GM19468 (cell line): ENCODE results near the gene EGLN3.
"Not testable (repeated sequence)": the region's sequence is repeated elsewhere in the genome, so short reads cannot be mapped to it uniquely, and the experiment has no call there.

Experiments used
- ATAC-seq: cut with Tn5 transposase; IDR thresholded peaks from one replicate; pipeline ENCODE4 v1.9.1; 2021; ENCODE audit warnings: mild to moderate bottlenecking, moderate library complexity, moderate number of reproducible peaks; ENCODE audit not compliant: unreplicated experiment; ENCODE audit errors: extremely low read depth

EGLN3 gene

GRCh38 chr14:33950320-33951182 lies at the start of gene EGLN3:
Gene EGLN3, minus strand, starts transcription at chr14:33951074. Its CDS starts 322 bp downstream, at chr14:33950752.
- ATAC-seq: peak; percentile 73

GRCh38 chr14:34000396-34000795 lies 49.5 kb upstream of the EGLN3 start:
- no peak for ATAC-seq

- no peak for ATAC-seq
These were observed 49.0 kb upstream of the EGLN3 start for GRCh38 chr14:33999771-34000291.

GRCh38 chr14:33997611-33998010 lies 46.7 kb upstream of the EGLN3 start:
- ATAC-seq: no peak

GRCh38 chr14:33996462-33996861 lies 45.6 kb upstream of the EGLN3 start:
- no peak for ATAC-seq

GRCh38 chr14:33993246-33993645 lies 42.4 kb upstream of the EGLN3 start:
- no peak for ATAC-seq

GRCh38 chr14:33992274-33993007 lies 41.6 kb upstream of the EGLN3 start:
- no peak for ATAC-seq

GRCh38 chr14:33990790-33991189 lies 39.9 kb upstream of the EGLN3 start:
- no peak for ATAC-seq

GRCh38 chr14:33987565-33988080 lies 36.7 kb upstream of the EGLN3 start:
- ATAC-seq: no peak

- no peak for ATAC-seq
These were observed 35.9 kb upstream of the EGLN3 start for GRCh38 chr14:33986804-33987203.

GRCh38 chr14:33985242-33985641 lies 34.4 kb upstream of the EGLN3 start:
- ATAC-seq: no peak

- no peak for ATAC-seq
These were observed 28.9 kb upstream of the EGLN3 start for GRCh38 chr14:33979613-33980276.

GRCh38 chr14:33978892-33979612 lies 28.2 kb upstream of the EGLN3 start:
- ATAC-seq: no peak

GRCh38 chr14:33972583-33973081 lies 21.8 kb upstream of the EGLN3 start:
- ATAC-seq: peak; percentile 69

- ATAC-seq: not testable (repeated sequence)
These were observed 19.0 kb upstream of the EGLN3 start for GRCh38 chr14:33969846-33970245.

- ATAC-seq: no peak
These were observed 17.8 kb upstream of the EGLN3 start for GRCh38 chr14:33968722-33969121.

- no peak for ATAC-seq
These were observed 16.3 kb upstream of the EGLN3 start for GRCh38 chr14:33967138-33967537.

- no peak for ATAC-seq
These were observed 15.4 kb upstream of the EGLN3 start for GRCh38 chr14:33966276-33966675.

GRCh38 chr14:33964599-33965317 lies 13.9 kb upstream of the EGLN3 start:
- no peak for ATAC-seq
